Breast epithelium (tissue), 3 donors: ENCODE results near the gene DPYD.

ENCODE experiments used
- POLR2A ChIP-seq: fragments of 450-650 bp; IDR thresholded peaks from one replicate; pipeline ENCODE4 v1.6.1; 2016; ENCODE audit warnings: antibody characterized with exemption, mild to moderate bottlenecking, moderate library complexity
- TF ChIP-seq, protein P1 (sequence below), 3 donors: fragments of 450-650 bp; IDR thresholded peaks; one replicate each; pipeline ENCODE4 v1.5.1; 2016 to 2017; ENCODE audit warnings: antibody characterized with exemption in 3 of 3, mild to moderate bottlenecking in 3 of 3, moderate library complexity in 3 of 3

DNA sequence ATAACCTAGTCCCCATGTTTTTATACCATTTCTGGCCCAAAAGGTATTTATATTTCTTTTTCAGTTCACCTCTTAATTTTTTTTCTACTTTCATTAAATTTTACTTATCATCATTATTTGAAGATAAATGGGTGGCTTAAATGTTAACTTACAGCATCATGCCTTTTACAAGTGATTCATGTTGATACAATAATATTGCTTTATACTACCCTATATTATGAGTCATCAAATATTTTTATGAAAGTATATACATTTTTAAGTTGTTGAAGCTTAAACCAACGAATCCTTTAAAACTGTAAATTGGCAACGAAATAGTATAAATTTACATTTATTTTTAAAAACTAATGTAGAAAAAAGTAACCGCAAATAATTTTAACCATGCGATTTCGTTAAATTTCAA, 207.9 kb downstream of the DPYD start:
- TF ChIP-seq, protein P1, sequence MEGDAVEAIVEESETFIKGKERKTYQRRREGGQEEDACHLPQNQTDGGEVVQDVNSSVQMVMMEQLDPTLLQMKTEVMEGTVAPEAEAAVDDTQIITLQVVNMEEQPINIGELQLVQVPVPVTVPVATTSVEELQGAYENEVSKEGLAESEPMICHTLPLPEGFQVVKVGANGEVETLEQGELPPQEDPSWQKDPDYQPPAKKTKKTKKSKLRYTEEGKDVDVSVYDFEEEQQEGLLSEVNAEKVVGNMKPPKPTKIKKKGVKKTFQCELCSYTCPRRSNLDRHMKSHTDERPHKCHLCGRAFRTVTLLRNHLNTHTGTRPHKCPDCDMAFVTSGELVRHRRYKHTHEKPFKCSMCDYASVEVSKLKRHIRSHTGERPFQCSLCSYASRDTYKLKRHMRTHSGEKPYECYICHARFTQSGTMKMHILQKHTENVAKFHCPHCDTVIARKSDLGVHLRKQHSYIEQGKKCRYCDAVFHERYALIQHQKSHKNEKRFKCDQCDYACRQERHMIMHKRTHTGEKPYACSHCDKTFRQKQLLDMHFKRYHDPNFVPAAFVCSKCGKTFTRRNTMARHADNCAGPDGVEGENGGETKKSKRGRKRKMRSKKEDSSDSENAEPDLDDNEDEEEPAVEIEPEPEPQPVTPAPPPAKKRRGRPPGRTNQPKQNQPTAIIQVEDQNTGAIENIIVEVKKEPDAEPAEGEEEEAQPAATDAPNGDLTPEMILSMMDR (IDR thresholded peaks at IDR 0.05) = no peak
- no peak for TF ChIP-seq POLR2A
